Measurements from ENCODE around the gene ERMAP. TPM values are rescaled to one million over a fixed set of nuclear protein-coding genes. Genes with fewer than 3 reads are reported as not detected.

Gene ERMAP
- total and polyA plus RNA-seq, 10 of the 15 experiments (the other 5 are each of a cell fraction or from before 2014, with no cell fraction given) = 1.4 to 6.8 (median 4.1) TPM

GRCh38 chr1:42849944-42850343, 33.0 kb downstream of the ERMAP start:
- 0 out of 2 replicates have a peak overlapping the region, but pooled peaks have one; percentile 30 for H3K4me2 ChIP-seq (ENCODE audit: control insufficient read depth, insufficient read depth)
- BruUV-seq (replicated peaks) = no TSS peak
- 87% methylated on average over 5 of the region's 5 CpGs for WGBS (ENCODE audit: insufficient coverage, insufficient replicate concordance, low lambda C conversion rate, missing lambda C conversion rate)
- H3K27ac ChIP-seq (ENCODE audit: control insufficient read depth, insufficient read depth) = no peak overlapping the region
- H3K9ac ChIP-seq (ENCODE audit: control insufficient read depth, insufficient read depth, low read length) = no peak overlapping the region
- H3K36me3 ChIP-seq (ENCODE audit: control insufficient read depth in 2 of 2, insufficient read depth in 2 of 2, low read length in 1 of 2) = peaks cover 8 to 10% of the 10 kb centered on the region in 2 experiments; a peak in 3 of 4 replicates
- DNase-seq (ENCODE audit: low read depth, low spot score) (no peak), ATAC-seq (no peak), FAIRE-seq (no peak)
- peaks cover 30% of the 10 kb centered on the region for H3K79me2 ChIP-seq (ENCODE audit: control insufficient read depth, insufficient read depth, low read length)
- H3K27me3 ChIP-seq (replicated peaks in 1 of 2; ENCODE audit: control insufficient read depth in 2 of 2, insufficient read depth in 2 of 2, low read length in 1 of 2) = no peaks in the 10 kb centered on the region
- no peaks in the 10 kb centered on the region for H4K20me1 ChIP-seq (ENCODE audit: control insufficient read depth, insufficient read depth)
- H3K4me1 ChIP-seq (ENCODE audit: control insufficient read depth, insufficient read depth, low read length) = peaks cover 6% of the 10 kb centered on the region; the same call in 1 of the 2 replicates
- in situ Hi-C loops (cut with MboI) (no loop called here), intact Hi-C loops (cut with micrococcal nuclease; ENCODE audit: unreplicated experiment) (loop anchor here (5.0 kb wide), 1 partner anchor 83 kb away; the partner anchor contains the start of genes C1orf50 and P3H1)
- H3K4me3 ChIP-seq = no peak overlapping the region
- H2AFZ ChIP-seq (ENCODE audit: control insufficient read depth, low read depth, low read length) = no peak overlapping the region
- ChIA-PET RAD21 (ENCODE audit: unreplicated experiment) (no interaction called here), CTCF (interaction anchor here (1.5 kb wide), 1 partner anchor 63 kb away, joined by 3 read pairs; no protein-coding TSS in a partner anchor), SMC1A (ENCODE audit: uncharacterized antibody, unreplicated experiment) (interaction anchor here (0.6 to 1.6 kb wide), 2 partner anchors 12 to 71 kb away, joined by 3 to 5 read pairs; no protein-coding TSS in a partner anchor), POLR2A (interaction anchor here (4.8 kb wide), 1 partner anchor 83 kb away, joined by 53 read pairs; the partner anchor contains the start of genes C1orf50 and P3H1)
- no peaks in the 10 kb centered on the region; the same call in 1 of the 3 replicates for H3K9me3 ChIP-seq (replicated peaks; ENCODE audit: control insufficient read depth, insufficient read depth, low read length)
- TF ChIP-seq NFYA (IDR thresholded peaks at IDR 0.05; ENCODE audit: borderline replicate concordance, low read depth, low read length) = no peak
- no peak for TF ChIP-seq TAF1 (IDR thresholded peaks at IDR 0.05; ENCODE audit: borderline replicate concordance, low read depth, low read length)
- peak; percentile 58; the same call in 1 of the 2 replicates for TF ChIP-seq MLLT1 (IDR thresholded peaks at IDR 0.05)
- TF ChIP-seq CHD1 (IDR thresholded peaks at IDR 0.05; ENCODE audit: low read depth, low read length) = no peak
- TF ChIP-seq EP300 (IDR thresholded peaks at IDR 0.05; ENCODE audit: borderline replicate concordance in 1 of 2, control insufficient read depth in 1 of 2, low read depth in 2 of 2, low read length in 2 of 2) = no peak
- no peak for TF ChIP-seq RAD21 (IDR thresholded peaks at IDR 0.05; ENCODE audit: insufficient read depth, low read depth, low read length)
- TF ChIP-seq CTCF (IDR thresholded peaks at IDR 0.05 in 2 of 3, conservative IDR thresholded peaks at IDR 0.05 in 1 of 3; ENCODE audit: control insufficient read depth in 2 of 3, extremely low read depth in 1 of 3, insufficient read depth in 1 of 3, low read depth in 3 of 3, low read length in 3 of 3) = no peak
- TF ChIP-seq MTA3 (IDR thresholded peaks at IDR 0.05; ENCODE audit: borderline replicate concordance, low read length) = no peak
- no peak for TF ChIP-seq STAT1 (conservative IDR thresholded peaks at IDR 0.05)
- TF ChIP-seq NBN (IDR thresholded peaks at IDR 0.05) = 0 out of 2 replicates have a peak, but pooled peaks have one; percentile 41
- TF ChIP-seq HDGF (IDR thresholded peaks at IDR 0.05) = peak; percentile 91
- peak; percentile 67 for TF ChIP-seq BCL3 (IDR thresholded peaks at IDR 0.05; ENCODE audit: borderline replicate concordance, insufficient read depth, low read depth, low read length, poor library complexity, severe bottlenecking)
- no peak for TF ChIP-seq ELK1 (IDR thresholded peaks at IDR 0.05; ENCODE audit: low read depth, low read length)
- TF ChIP-seq GATAD2B (conservative IDR thresholded peaks at IDR 0.05; ENCODE audit: low read depth) = no peak
